ENCODE measurements around the gene ESRRG.

The ESRRG gene

DNA sequence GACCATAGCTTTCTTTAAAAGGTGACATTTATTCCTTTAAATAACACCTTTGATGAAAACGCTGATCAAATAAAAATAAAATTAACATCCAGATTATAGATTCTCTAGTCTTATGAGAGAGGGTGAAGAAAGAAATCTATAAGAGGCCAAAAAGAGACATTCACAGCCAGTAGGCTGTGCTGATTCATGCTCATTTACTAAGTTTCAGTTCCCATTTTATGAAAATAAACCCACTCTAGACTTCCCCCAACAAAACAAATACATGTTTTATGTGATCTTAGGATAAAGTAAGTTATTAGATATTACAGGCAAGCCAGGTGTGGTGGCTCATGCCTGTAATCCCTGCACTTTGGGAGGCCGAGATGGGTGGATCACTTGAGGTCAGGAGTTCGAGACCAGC, 21.1 kb downstream of the ESRRG start:
- DNase-seq = no peak

DNA sequence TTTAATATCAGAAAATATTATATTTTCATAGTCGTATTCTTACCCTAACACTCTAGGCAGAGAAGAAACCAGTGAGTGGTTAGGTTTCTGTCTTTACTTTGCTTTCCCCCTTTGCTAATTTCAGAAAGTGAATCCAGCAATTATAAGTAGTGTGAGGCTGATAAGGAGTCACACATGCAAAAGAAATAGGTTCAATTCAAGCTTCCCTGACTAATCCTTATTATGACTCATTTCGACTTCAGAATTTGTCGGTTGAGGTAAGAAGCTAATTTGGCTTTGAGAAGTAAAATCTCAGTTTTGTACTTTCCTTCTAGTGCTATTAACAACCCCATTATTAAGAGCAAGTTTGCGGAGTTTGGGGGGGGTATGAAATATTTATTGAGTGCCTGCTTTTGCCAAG, 22.4 kb downstream of the ESRRG start:
- no peak for DNase-seq

DNA sequence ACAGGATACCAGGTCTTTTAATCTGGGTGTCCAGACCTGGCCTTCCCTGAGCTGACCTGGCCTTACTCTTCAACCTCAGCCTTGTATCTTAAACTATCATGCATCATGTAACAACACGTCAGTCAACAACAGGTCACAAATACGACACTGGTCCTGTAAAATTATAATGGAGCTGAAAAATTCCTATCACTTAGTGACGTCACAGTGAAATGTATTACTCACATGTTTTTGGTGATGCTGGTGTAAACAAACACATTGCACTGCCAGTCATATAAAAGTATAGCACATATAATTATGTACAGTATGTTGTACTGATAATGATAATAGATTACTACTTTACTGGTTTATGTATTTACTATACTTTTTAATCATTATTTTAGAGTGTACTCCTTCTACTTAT, 31.5 kb downstream of the ESRRG start:
- no peak for DNase-seq

DNA sequence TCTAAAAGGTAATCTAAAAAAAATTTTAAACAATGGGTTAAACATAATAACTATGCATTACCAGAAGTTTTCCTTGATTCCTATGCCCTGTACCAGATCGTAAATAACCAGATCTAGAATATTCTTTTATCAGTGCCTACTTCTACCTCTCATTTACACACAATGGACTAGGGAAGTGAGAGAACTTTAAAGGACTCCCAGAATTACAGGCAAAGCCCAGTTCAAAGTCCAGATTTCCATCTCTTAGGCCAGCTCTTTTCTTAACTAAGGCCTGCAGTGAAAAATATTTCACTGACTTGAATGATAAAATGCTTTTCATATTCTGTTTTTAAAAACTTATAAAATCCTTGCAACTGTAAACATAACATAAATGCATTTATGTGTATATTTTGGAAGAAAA, 32.6 kb downstream of the ESRRG start:
- DNase-seq = no peak

DNA sequence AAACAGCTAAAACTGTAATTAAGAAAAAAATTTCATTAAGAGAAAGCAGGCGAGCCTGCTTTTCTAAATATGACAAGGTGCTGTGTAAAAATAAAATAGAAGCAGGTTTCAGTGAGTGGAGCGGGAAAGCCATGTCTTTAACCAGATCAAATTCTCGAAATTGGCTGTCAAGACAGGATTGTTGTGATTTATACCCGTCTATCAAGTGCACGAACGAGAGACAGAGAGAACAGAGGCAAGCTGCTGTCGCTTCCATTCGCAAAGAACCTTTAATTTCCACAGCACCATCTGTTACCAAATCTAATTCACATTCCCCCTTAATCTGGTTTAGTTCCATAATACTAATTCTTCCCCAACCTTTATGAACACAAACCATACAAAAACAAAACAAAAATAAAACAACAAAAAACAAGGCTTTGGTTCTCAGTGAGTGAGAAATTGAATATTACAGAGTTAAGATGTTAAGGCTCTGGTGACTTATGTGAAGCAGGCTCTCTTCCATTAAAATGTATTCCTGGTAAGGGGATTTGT, 35.0 kb downstream of the ESRRG start:
- DNase-seq = no peak

DNA sequence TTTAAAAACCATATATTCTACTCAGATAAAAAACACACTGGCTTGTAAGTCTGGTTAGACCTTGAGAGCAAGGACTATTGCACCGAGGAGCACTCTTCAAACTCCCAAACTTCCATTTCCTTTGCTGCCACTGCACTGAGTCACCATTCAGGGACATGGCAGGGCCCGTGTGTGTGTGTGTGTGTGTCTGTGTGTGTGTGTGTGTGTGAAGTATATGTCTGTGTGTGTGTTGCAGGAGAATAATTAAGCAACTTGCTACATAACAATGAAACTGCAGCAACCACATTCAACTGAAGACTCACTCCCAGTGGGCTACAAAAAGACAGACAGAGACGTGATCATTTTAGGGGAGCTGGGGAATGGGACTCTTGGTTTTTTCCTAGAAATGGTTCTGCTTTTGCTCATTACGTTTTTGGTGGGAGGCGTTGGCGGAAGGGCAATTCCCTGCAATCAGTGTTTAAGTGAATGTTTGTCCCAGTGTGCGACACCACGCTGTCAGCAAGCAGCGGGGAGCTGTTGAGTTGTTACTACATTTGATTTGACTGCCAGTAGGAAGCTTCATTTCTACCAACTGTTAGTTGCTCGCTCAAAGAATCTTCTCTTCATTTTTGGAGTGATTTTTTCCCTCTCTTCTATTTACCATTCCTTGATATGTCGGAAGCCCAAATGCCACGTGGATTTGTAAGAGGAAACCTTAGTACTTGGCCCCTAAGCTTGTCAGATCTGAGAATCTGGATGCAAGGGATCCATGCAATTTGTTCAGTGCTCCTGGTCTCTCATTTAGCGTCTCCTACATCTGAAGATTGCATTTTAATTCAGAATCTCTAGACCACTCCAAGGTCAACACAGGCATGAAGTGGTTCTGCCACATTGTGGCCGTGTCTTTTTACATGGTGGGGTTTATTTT, 36.1 kb downstream of the ESRRG start:
- DNase-seq = no peak

DNA sequence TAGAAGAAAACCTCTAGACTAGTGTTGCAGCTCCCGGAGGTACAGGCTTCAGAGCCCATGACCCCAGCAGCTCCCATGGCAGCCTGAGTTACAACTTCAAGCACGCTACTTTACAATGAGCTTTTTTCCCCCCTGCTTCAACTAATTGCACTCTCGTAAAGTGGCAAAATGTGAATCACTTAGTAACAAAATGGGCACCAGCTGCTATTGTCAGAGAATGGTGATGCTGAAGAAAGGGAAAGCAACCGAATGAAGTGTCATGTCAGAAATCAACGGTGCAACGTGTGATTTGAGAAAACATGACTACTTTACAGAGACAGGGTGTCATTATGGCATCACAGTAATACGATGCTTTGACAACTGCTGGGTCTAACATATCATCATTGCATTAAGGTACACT, 40.5 kb downstream of the ESRRG start:
- DNase-seq = no peak

DNA sequence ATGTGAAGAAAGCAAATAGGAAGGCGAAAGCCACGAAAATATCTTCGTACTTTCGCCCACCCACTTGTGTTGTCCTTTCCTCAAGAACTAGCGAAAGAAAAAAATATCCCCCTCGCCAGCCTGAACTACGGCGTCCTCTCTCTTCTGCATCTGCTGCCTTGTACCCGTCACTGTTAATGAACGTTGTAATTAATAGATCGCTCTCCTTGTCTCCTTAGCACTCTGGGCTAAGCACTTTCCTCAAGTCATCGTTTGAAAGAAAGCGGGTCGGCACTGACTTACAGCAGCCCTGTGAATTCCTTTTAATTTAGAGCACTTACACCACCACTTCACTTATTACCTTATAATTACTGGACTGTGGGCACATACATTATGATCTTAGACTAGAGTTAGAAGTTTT, 44.1 kb downstream of the ESRRG start:
- DNase-seq = no peak

DNA sequence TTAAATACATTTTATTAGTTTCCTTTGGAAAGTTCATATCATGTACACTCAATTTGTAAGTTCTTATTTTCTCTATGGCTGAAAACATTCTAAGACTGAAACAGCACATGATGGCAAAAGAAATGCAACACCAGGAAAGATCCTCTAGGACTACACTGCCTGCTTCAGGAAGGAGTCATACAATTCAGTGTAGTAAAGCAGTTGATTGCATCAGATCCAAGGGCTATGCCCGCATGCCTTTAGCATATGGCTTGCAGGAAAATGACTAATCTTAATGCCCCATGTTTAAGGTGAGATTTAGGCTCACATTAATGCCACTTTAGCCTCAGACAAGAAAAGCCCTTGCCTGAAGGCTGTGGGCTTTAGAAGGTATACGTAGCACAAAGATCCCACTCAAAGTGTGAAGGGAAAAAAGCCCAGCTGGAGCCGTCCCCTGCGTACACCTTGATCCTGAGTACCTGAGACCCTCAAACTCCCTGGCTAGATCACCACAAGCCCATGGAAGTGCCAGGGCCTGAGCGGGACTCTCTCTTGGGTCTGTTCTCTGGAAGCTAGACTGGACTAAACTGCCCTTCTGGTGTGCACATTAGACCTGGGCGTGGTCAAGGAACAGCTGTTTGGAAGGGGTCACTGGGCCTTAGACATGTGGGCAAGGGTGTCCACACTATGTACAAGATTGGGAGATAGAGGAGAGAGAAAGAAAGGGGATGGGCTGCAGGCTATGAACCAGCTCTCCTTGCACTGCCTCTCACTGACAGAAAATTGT, 52.9 kb downstream of the ESRRG start:
- no peak for DNase-seq

DNA sequence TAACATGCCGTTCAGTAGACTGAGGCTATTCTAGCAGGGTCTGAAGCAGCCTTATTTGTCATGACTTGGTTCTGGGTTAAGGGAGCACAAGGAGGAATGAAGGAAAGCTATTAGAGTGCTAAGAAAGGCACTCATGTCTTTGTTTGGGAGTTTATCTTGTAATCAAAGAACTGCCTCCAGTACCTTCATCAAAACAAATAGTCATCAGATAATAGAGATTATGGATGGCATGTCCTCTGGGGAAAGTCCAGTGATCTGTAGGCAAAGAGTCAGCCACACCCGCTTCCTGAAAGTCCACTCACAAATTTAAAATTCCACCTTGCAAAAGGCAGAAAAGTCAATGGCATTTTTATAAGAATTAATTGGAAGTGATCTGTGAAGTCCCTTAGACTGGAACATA, 56.8 kb downstream of the ESRRG start:
- DNase-seq = no peak

DNA sequence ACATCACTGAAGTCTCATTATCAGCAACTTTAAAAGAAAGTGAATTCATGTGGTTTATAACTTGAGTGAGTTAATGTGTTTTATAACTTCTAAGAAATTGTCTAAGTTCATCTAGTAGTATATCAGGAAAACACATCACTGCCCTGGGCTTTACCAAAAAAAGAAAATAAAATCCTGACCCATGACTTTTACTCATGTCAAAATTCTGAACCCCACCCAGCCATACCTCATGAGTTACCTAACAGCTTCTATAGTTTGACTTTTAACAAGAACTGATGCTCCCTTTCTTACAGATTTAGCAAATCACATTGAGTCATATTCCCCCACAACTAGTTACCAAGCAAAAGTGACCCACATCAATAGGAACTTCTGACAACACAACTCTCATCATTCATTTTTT, 57.4 kb downstream of the ESRRG start:
- no peak for DNase-seq

DNA sequence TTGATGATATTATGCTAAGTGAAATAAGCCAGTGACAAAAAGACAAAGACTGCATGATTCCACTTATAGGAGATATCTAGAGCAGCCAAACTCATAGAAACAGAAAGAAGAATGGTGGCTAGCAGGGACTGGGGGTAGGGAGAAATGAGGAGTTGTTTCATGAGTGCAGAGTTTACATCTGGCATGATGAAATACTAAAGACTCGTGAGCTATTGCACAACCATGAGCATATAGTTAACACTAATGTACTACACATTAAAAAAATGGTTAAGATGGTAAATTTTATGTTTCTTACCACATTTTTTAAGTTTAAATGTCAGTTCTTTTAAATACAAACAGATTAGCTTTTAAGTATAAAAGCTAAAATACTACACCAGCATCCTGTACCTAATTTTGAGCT, 57.8 kb downstream of the ESRRG start:
- DNase-seq = no peak

DNA sequence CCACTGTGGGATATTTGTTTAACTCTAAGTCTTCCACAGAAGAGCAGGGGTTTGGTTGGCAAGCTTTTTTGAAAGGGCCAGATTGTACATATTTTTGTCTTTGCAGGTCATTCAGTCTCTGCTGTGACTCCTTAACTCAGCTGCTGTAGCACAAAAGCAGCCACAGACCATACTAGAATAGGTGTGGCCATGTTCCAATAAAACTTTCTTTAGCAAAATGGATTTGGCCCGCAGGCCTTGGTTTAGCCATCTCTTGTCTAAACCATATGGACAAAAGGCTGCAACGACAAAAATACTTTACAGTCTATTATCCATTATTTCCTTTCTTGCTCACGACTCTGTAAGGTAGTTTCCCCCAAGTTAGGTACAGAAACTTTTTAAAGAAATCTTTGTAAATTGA, 60.5 kb downstream of the ESRRG start:
- DNase-seq = no peak

DNA sequence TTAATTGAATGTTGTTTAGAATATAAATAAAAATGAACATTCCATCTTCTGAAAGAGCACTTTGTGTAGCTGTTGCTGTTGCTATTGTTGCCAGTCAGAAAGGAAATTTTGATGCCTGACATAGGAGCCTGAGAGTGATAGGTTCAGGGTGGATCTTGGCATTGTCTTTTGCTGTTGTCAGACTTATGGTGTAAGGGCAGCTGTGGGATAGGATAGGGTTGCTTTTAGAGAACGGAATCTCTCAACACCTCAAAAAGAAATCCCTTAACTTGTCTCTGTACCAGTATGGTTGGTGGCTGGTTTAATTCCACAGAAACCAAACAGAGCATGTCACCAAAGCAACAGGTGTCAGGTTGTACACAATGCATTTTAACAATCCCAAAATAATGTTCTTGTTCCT, 62.7 kb downstream of the ESRRG start:
- no peak for DNase-seq

DNA sequence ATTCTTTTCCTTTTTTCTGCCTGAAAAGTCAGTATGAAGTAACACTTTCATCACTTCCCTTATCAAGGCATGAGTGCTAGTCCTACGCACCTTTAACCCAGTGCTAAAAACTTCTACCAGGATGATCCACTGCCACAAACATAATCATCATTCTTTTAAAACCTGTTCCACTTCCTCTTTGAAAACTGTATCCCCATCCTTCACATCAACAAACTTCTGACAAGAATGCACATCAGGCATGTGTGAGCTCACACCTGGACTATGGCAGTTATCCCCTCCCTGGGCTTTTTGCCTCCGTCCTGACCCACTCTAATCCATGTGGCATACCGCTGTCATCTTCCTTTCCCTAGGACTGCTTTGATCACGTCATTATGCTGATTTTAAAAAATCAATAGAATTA, 70.2 kb downstream of the ESRRG start:
- no peak for DNase-seq

DNA sequence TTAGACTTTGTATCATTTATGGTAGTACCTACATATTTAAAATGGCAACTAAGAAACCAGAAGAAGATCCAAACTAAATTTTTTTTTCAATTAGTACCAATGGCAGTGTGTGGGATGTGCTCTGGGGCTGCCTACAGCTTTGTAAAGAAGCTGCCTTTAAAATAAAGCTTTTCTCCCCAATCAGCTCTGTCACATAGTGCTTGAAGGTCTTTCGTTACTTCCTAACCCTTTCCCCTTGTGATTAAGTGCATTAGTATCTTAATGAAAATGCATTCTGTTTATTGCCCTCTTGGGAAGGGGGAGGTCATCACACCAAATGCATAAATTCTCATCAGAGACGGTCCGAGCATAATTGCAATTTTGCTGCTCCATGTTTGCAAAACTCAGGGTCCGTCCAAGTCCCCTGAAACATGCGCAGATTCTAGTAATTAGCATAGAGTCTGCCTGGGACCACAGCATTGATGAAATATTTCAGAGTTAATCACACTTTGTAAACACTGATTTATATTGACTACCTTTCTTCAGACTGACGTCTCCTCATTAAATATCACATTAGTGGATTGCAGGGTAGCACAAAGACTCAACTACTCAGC, 71.3 kb downstream of the ESRRG start:
- no peak for DNase-seq

DNA sequence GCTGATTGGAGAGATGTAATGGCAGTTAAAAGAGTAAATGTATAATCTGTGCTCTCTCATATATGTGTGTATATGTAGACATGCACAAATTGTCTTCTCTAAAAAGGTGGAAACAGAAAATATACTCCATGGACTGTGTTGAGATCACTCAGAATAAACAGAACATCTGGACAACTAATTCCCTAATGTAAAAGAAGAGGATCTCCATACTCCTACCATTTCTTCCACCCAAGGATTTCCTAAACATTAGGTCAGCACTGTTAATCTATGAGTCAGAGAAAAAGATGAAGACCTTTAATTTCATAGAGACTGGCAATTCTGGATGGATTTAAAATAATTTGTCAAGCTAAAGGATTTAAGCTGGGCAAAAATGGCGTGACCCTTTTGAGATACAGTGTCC, 80.1 kb downstream of the ESRRG start:
- no peak for DNase-seq

DNA sequence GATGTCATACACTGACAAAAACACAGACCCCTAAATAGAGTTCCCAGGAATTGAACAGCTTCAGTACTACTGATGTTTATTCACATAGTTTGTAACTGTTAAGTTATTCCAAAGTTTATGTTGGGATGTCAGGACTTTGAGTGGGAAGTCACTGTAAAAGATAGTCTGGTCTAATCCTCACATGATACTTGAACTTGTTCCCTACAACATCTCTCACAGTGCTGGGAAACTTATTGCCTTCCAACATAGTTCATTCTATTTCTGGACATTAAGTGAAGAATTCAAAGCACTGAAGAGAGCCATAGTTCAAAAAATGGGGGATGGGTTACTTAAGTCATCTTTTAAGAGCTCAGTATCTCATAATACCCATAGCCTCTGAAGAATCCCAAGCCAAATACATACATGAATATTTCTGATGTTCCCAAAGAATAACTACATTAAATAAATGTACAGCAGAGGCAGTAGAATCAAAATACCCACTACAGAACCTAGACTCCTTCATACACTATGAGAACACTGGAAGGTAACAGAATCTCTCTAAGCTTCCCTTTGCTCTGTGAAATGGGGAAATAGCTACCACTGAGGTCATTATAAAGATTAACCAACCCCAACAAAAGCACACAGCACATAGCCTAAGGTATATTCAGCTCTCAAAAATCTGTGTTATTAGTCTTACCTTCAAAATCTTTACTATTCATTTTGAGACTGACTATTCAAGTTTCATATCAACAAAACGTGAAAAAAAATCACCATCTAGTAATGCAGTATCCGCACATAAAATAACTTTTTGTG, 81.4 kb downstream of the ESRRG start:
- DNase-seq = no peak

DNA sequence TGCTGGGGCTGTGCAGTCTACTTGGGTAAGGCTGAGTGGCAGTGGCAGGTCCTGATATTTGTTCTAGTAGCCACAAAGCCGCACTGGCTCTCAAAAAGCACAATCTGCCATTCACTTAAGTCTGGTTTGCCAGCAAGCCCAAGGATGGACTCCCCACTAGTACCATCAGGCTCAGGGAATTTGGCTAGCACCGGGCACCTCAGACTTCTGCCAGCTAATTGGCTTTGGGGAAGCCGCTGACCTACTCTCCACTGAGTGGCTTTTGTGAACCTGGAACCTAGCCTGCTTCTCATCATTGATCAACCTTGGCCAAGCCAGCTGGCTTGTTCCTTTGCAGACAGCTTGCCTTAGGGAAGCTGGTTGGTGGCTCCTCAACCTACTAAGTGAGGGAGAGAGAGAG, 83.1 kb downstream of the ESRRG start:
- no peak for DNase-seq

DNA sequence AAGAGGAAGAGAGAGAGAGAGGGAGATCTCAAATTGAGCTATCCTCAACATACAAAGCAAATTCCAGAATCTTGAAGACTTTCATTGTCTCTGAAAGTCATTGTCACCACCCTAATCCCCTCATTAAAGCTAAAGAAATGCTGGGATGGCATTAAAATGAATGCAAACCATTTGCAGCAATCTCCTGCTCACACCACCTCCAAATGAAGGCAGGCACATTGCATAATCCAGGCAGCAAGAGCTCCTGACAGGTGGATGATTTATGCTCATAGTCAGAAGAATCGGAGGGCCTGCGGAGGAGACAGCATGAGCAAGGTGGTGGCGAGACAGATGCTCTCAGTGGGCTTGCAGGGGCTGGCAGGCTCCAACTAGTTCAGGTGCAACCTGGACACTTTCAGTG, 90.2 kb downstream of the ESRRG start:
- DNase-seq = no peak

DNA sequence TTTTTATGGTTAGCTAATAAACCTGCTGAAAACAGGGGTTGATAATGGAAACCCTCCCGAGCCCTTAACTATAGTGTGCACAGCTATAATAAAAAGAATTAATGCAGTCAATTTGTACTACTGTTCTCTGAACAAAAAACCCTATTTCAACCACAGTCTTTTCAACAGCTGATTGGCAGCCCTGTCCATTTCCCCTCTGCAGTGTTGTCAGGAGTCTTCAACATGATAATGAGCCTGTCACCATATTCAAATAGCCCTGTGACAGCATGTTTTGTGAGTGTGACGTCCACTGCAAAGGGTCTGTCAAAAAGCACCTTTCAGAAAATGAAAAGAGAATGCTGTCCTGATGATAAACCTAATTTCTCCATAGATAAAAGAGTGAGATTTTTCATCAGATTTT, 92.7 kb downstream of the ESRRG start:
- no peak for DNase-seq

DNA sequence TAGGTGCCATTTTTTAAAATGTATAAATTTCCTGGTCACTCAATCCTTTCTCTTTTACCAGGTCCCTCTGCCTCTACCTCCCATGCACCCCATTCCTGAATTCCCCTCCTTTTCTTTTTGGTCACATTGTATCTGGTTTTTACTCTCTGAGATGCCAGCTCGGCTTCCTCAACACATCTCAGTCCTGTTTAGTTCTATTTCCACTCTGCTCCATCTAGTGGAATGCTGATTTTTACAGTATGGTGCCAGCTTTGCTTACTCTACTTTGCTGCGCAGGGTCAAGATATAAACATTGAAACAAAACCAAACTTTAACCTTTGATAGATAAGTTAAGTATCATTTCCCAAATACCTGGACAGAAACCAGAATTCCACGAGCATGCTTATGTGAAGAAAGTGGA, 96.0 kb downstream of the ESRRG start:
- DNase-seq = no peak

All from effector CD8-positive, alpha-beta T cell (primary cell).